RWPE2 (cell line): Measurements from ENCODE around the gene GRAMD1B.

Experiments
- ATAC-seq: fragments of 200-7000 bp; cut with Tn5 transposase; 3 replicates; pipeline ENCODE4 v1.9.1; 2021; ENCODE audit warnings: low read depth
- DNase-seq: peaks from one replicate; pipeline ENCODE4 v3.0.0-alpha.2; 2020; ENCODE audit warnings: low spot score
- H3K27ac ChIP-seq: fragments of 450-650 bp; 2 replicates; pipeline ENCODE4 v1.5.1; 2017; ENCODE audit warnings: mild to moderate bottlenecking; ENCODE audit not compliant: poor library complexity, severe bottlenecking
- H3K27me3 ChIP-seq: fragments of 250-450 bp; sonication (Bioruptor Pico); 2 replicates; pipeline ENCODE4 v1.5.1; 2021; ENCODE audit warnings: mild to moderate bottlenecking, moderate library complexity; ENCODE audit not compliant: insufficient read depth, poor library complexity, severe bottlenecking
- H3K36me3 ChIP-seq: fragments of 250-450 bp; sonication (Bioruptor Pico); 2 replicates; pipeline ENCODE4 v1.5.1; 2020; ENCODE audit warnings: low read depth, mild to moderate bottlenecking, moderate library complexity
- H3K4me1 ChIP-seq: fragments of 250-450 bp; sonication (Bioruptor Pico); 2 replicates; pipeline ENCODE4 v1.5.1; 2021; ENCODE audit warnings: mild to moderate bottlenecking, moderate library complexity; ENCODE audit not compliant: insufficient read depth, poor library complexity, severe bottlenecking
- H3K4me3 ChIP-seq: fragments of 250-450 bp; sonication (Bioruptor Pico); 2 replicates; pipeline ENCODE4 v1.5.1; 2021; ENCODE audit warnings: mild to moderate bottlenecking, moderate library complexity; ENCODE audit not compliant: severe bottlenecking
- H3K9me3 ChIP-seq: fragments of 250-450 bp; sonication (Bioruptor Pico); 2 replicates; pipeline ENCODE4 v1.5.1; 2021; ENCODE audit warnings: mild to moderate bottlenecking, moderate library complexity; ENCODE audit not compliant: severe bottlenecking
- TF ChIP-seq, protein P1 (sequence below): fragments of 450-650 bp; IDR thresholded peaks from one replicate; pipeline ENCODE4 v1.5.1; 2017; ENCODE audit warnings: mild to moderate bottlenecking, moderate library complexity; ENCODE audit not compliant: poor library complexity, severe bottlenecking

Gene GRAMD1B

DNA sequence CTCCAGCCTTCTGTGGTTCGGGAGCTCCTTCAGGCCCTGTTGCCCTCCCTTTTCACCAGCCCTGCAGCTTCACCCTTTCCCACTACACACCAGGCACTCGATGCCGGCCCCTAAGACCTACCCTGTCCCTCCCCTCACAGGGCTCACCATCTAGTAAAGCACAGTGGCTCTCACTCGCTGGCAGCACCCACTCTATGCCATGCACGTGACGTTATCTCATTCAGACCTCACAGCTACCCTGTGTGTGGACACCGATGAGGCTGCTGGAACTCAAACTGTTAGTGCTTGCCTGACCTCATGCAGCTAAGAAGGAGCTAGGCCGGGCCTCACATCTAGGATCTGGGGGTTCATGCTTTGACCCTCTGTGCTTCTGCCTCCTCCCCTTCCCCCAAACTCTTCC, 178.9 kb downstream of the GRAMD1B start:
- Histone ChIP-seq H3K27me3 (no peaks in the 10 kb centered on the region), H3K4me3 (no peak overlapping the region), H3K4me1 (no peaks in the 10 kb centered on the region), H3K9me3 (no peaks in the 10 kb centered on the region), H3K27ac (no peak overlapping the region), H3K36me3 (no peaks in the 10 kb centered on the region)
- ATAC-seq (no peak), DNase-seq (no peak)
- TF ChIP-seq, protein P1, sequence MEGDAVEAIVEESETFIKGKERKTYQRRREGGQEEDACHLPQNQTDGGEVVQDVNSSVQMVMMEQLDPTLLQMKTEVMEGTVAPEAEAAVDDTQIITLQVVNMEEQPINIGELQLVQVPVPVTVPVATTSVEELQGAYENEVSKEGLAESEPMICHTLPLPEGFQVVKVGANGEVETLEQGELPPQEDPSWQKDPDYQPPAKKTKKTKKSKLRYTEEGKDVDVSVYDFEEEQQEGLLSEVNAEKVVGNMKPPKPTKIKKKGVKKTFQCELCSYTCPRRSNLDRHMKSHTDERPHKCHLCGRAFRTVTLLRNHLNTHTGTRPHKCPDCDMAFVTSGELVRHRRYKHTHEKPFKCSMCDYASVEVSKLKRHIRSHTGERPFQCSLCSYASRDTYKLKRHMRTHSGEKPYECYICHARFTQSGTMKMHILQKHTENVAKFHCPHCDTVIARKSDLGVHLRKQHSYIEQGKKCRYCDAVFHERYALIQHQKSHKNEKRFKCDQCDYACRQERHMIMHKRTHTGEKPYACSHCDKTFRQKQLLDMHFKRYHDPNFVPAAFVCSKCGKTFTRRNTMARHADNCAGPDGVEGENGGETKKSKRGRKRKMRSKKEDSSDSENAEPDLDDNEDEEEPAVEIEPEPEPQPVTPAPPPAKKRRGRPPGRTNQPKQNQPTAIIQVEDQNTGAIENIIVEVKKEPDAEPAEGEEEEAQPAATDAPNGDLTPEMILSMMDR: no peak

DNA sequence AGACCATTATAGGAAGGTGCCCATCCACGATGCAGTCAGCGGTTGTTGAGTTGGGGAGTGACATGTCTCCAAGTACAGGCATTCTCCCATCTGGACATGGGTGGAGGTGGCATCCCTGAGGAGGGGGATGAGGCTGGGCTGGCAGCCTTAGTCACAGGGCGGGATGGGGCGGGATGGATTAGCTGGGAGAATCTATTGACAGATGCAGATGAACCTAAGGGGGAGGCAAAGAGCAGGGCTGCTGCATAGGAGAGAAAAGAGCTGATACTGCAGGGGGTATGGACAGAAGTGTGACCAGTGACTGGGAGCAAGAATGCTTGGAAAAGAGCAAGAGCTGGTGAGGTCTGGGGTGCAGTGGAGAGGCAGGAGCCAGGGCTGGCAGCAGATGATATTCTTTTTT, 181.6 kb downstream of the GRAMD1B start:
- no peak for ATAC-seq
- Histone ChIP-seq H3K27me3 (no peaks in the 10 kb centered on the region), H3K9me3 (no peaks in the 10 kb centered on the region), H3K4me1 (peaks cover 9% of the 10 kb centered on the region), H3K27ac (no peak overlapping the region), H3K4me3 (no peak overlapping the region), H3K36me3 (no peaks in the 10 kb centered on the region)
- DNase-seq: no peak
- TF ChIP-seq, protein P1: no peak

DNA sequence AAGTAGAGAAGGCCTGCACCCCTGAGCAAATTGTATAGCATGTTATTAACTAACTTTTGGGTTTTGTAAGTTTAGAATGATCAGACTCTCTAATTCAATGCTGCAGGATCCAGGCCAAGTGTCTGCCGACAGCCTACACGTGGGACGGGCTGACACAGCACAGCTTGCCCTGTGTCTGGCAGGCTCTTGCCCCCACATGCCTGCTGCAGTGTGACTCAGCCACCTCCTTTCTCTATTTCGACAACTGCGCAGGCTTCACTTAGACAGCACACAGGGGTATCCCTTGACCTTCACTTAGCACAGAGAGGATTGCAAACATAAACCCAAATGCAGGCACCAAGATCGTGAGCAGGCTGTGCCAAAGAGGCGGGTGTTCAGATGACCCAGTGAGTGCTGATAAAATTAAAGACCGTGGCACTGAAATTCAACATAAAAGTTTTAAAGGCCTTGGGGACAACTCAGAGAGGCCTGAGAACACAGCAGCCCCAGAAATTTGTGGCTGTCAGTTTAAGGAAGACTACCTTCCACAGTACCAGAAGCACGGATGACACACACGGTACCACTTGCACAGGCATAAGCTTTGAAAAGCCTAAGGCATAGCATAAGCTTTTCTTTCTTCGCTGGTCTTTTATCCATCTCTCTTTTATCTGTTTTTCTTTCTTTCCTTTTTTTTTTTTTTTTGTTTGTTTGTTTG, 186.6 kb downstream of the GRAMD1B start:
- DNase-seq (peak; percentile 77), ATAC-seq (peak; percentile 100)
- TF ChIP-seq, protein P1: no peak
- H3K36me3 ChIP-seq: no peaks in the 10 kb centered on the region
- peaks cover 11% of the 10 kb centered on the region for H3K4me1 ChIP-seq
- no peak overlapping the region for H3K4me3 ChIP-seq
- no peaks in the 10 kb centered on the region for H3K27me3 ChIP-seq
- no peak overlapping the region for H3K27ac ChIP-seq
- H3K9me3 ChIP-seq: no peaks in the 10 kb centered on the region

DNA sequence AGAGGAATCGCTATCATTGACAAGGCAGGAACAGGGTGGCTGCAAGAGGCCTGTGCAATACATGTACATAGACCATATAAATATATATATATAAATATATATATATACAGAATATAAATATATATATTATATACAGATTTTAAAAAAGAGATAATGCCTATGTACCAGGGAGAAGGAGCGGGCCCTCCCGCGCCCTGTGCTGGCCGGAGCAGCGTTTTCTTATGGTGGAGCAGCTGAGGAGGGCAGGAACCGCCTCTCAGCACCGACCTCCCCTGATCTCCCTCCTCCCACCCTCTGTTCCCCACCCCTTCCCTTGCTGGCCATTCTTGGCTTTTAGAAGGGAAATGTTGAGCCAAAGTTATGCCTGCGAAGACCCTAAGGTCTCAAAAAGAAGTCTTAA, 192.5 kb downstream of the GRAMD1B start:
- no peak overlapping the region for H3K27ac ChIP-seq
- ATAC-seq (no peak), DNase-seq (no peak)
- H3K4me1 ChIP-seq: no peaks in the 10 kb centered on the region
- H3K27me3 ChIP-seq: no peaks in the 10 kb centered on the region
- no peaks in the 10 kb centered on the region for H3K9me3 ChIP-seq
- H3K4me3 ChIP-seq: no peak overlapping the region
- no peaks in the 10 kb centered on the region for H3K36me3 ChIP-seq
- TF ChIP-seq, protein P1: no peak

DNA sequence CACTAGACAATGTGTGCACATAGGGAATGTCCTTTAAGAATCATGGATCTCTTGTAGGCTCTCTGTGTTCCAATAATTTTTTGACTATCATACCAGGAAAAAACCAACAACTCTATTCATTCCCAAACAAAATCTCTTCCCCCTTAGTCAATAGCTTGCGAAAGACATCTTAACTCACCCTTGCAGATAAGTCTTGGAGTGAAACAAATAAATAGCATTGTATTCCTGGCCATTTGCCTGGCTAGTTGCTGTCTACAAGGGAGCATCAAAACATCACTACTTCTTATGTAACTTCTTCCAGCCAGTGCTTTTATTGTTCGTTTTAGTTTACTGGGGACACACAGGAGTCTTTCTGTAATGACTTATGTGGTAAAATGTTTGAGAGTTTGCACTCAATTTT, 194.9 kb downstream of the GRAMD1B start:
- H3K36me3 ChIP-seq: no peaks in the 10 kb centered on the region
- no peak for DNase-seq
- TF ChIP-seq, protein P1: no peak
- no peak for ATAC-seq
- no peaks in the 10 kb centered on the region for H3K9me3 ChIP-seq
- H3K4me3 ChIP-seq: no peak overlapping the region
- no peaks in the 10 kb centered on the region for H3K27me3 ChIP-seq
- no peaks in the 10 kb centered on the region for H3K4me1 ChIP-seq
- no peak overlapping the region for H3K27ac ChIP-seq
